Fibroblast of upper back skin (primary cell): ENCODE data around the gene PTH2.
"Not testable (repeated sequence)": the region's sequence is repeated elsewhere in the genome, so short reads cannot be mapped to it uniquely, and the experiment has no call there.

Experiments
- DNase-seq: peaks from one replicate; pipeline ENCODE4 v3.0.0-alpha.2; 2013

The PTH2 gene

GRCh38 chr19:49447485-49448431, 24.5 kb upstream of the PTH2 start:
- DNase-seq = peak; percentile 28

- DNase-seq = no peak
Measured at GRCh38 chr19:49445997-49446396, 22.8 kb upstream of the PTH2 start.

GRCh38 chr19:49444100-49444700, 21.0 kb upstream of the PTH2 start:
- DNase-seq = not testable (repeated sequence)

- peak; percentile 95 for DNase-seq
Measured at GRCh38 chr19:49443366-49444099, 20.3 kb upstream of the PTH2 start.

- DNase-seq = peak; percentile 85
Measured at GRCh38 chr19:49442771-49443365, 19.6 kb upstream of the PTH2 start.

GRCh38 chr19:49442354-49442753, 19.1 kb upstream of the PTH2 start:
- no peak for DNase-seq

- DNase-seq = no peak
Measured at GRCh38 chr19:49441960-49442350, 18.7 kb upstream of the PTH2 start.

- DNase-seq = no peak
Measured at GRCh38 chr19:49441210-49441959, 18.1 kb upstream of the PTH2 start, which contains the start of gene SLC17A7. Gene SLC17A7 (minus strand): TSS chr19:49441527. CDS start chr19:49441379, 148 bp downstream.

- DNase-seq = no peak
Measured at GRCh38 chr19:49440439-49441209, 17.4 kb upstream of the PTH2 start.

- no peak for DNase-seq
Measured at GRCh38 chr19:49439836-49440235, 16.6 kb upstream of the PTH2 start.

GRCh38 chr19:49438261-49438660, 15.0 kb upstream of the PTH2 start:
- DNase-seq = no peak

GRCh38 chr19:49437231-49437630, 14.0 kb upstream of the PTH2 start:
- DNase-seq = no peak

GRCh38 chr19:49436381-49437017, 13.3 kb upstream of the PTH2 start:
- DNase-seq = no peak

GRCh38 chr19:49435670-49436069, 12.4 kb upstream of the PTH2 start:
- no peak for DNase-seq

GRCh38 chr19:49434907-49435583, 11.8 kb upstream of the PTH2 start:
- DNase-seq = no peak

GRCh38 chr19:49433240-49433901, 10.1 kb upstream of the PTH2 start:
- no peak for DNase-seq

- no peak for DNase-seq
Measured at GRCh38 chr19:49432141-49433073, 9.2 kb upstream of the PTH2 start.

- no peak for DNase-seq
Measured at GRCh38 chr19:49431330-49431749, 8.1 kb upstream of the PTH2 start.
